Neural cell (in vitro differentiated cells): ENCODE measurements around the gene SPTBN2. TPM values are rescaled to one million over a fixed set of nuclear protein-coding genes. Genes with fewer than 3 reads are reported as not detected.

ENCODE experiments used
- H2AFZ ChIP-seq: fragments of 200-600, 300-800 bp; sonication (generic), shearing (Covaris generic); 2 replicates; pipeline ENCODE4 v1.6.0; 2014; ENCODE audit warnings: low read depth, mild to moderate bottlenecking, antibody characterized with exemption, low read length, moderate library complexity
- H3F3A ChIP-seq: fragments of 200-600 bp; shearing (Covaris generic); 2 replicates; pipeline ENCODE4 v1.6.1; 2016; ENCODE audit warnings: mild to moderate bottlenecking, moderate library complexity, mixed read lengths, antibody characterized with exemption, low read length; ENCODE audit not compliant: insufficient read depth, poor library complexity, severe bottlenecking
- H3K27ac ChIP-seq: fragments of 200-600, 300-800 bp; sonication (generic), shearing (Covaris generic); 2 replicates; pipeline ENCODE4 v1.5.1; 2014; ENCODE audit warnings: mild to moderate bottlenecking, low read length, moderate library complexity
- H3K27me3 ChIP-seq: fragments of 300-800, 200-600 bp; sonication (generic), shearing (Covaris generic); 2 replicates; pipeline ENCODE4 v1.6.0; 2014; ENCODE audit warnings: mild to moderate bottlenecking, low read depth, low read length, moderate library complexity; ENCODE audit not compliant: insufficient read depth
- H3K36me3 ChIP-seq: fragments of 300-800, 200-600 bp; sonication (generic), shearing (Covaris generic); 2 replicates; pipeline ENCODE4 v1.5.1; 2014; ENCODE audit warnings: mild to moderate bottlenecking, antibody characterized with exemption, low read length, moderate library complexity; ENCODE audit not compliant: insufficient read depth
- H3K4me2 ChIP-seq: fragments of 300-800, 200-600 bp; sonication (generic), shearing (Covaris generic); 2 replicates; pipeline ENCODE4 v1.6.0; 2014; ENCODE audit warnings: mild to moderate bottlenecking, low read length
- H3K4me3 ChIP-seq: fragments of 300-800, 200-600 bp; sonication (generic), shearing (Covaris generic); 2 replicates; pipeline ENCODE4 v1.5.1; 2014; ENCODE audit warnings: mild to moderate bottlenecking, low read length, moderate library complexity
- H3K79me2 ChIP-seq: fragments of 200-600 bp; shearing (Covaris generic); replicated peaks from 2 replicates; pipeline ENCODE4 v1.6.0; 2014; ENCODE audit warnings: mild to moderate bottlenecking, low read length, moderate library complexity; ENCODE audit not compliant: insufficient read depth
- H3K9ac ChIP-seq: fragments of 300-800, 200-600 bp; sonication (generic), shearing (Covaris generic); 2 replicates; pipeline ENCODE4 v1.6.1; 2016; ENCODE audit warnings: mild to moderate bottlenecking, low read length, mixed read lengths
- H3K9me2 ChIP-seq: fragments of 200-600 bp; shearing (Covaris generic); 2 replicates; pipeline ENCODE4 v1.6.1; 2016; ENCODE audit warnings: mild to moderate bottlenecking, low read length, mixed read lengths; ENCODE audit not compliant: insufficient read depth
- H3K9me3 ChIP-seq: fragments of 200-600, 300-800 bp; sonication (generic), shearing (Covaris generic); 2 replicates; pipeline ENCODE4 v1.6.1; 2016; ENCODE audit warnings: mild to moderate bottlenecking, mixed run types, low read length, moderate library complexity, mixed read lengths
- H4K20me1 ChIP-seq: fragments of 200-600 bp; shearing (Covaris generic); 2 replicates; pipeline ENCODE4 v1.6.1; 2016; ENCODE audit warnings: mild to moderate bottlenecking, mixed run types; ENCODE audit not compliant: insufficient read depth
- EP300 ChIP-seq: fragments of 450-650 bp; conservative IDR thresholded peaks from 2 replicates; pipeline ENCODE4 v1.6.1; 2014; ENCODE audit warnings: antibody characterized with exemption, mild to moderate bottlenecking, moderate library complexity; ENCODE audit not compliant: poor library complexity, severe bottlenecking
- EZH2 ChIP-seq: fragments of 200-600, 300-800 bp; shearing (Covaris generic), sonication (generic); IDR thresholded peaks from 2 replicates; pipeline ENCODE4 v1.6.1; 2014; ENCODE audit warnings: antibody characterized with exemption, low read length, borderline replicate concordance, mild to moderate bottlenecking; ENCODE audit not compliant: insufficient read depth, poor library complexity, severe bottlenecking
- MXI1 ChIP-seq: fragments of 450-650 bp; conservative IDR thresholded peaks from 2 replicates; pipeline ENCODE4 v1.6.1; 2014; ENCODE audit warnings: antibody characterized with exemption, mild to moderate bottlenecking; ENCODE audit not compliant: poor library complexity, severe bottlenecking
- POLR2AphosphoS5 ChIP-seq: IDR thresholded peaks from 2 replicates; pipeline ENCODE4 v1.6.1; 2012
- RAD21 ChIP-seq: fragments of 450-650 bp; conservative IDR thresholded peaks from 2 replicates; pipeline ENCODE4 v1.6.1; 2014; ENCODE audit warnings: antibody characterized with exemption, mild to moderate bottlenecking, moderate library complexity
- SMC3 ChIP-seq: fragments of 450-650 bp; conservative IDR thresholded peaks from 2 replicates; pipeline ENCODE4 v1.6.1; 2014; ENCODE audit warnings: antibody characterized with exemption, mild to moderate bottlenecking, moderate library complexity; ENCODE audit not compliant: poor library complexity
- TAF1 ChIP-seq: IDR thresholded peaks from 2 replicates; pipeline ENCODE4 v1.6.1; 2012; ENCODE audit warnings: low read depth
- polyA plus RNA-seq: library from polyadenylated mRNA; depleted of rRNA; stranded (reverse); fragments of >200 nt; gene quantifications from 2 replicates; pipeline ENCODE4 v1.2.3, GENCODE V29; 2014
- TF ChIP-seq, protein P1 (sequence below): IDR thresholded peaks from 2 replicates; pipeline ENCODE4 v1.6.1; 2012; ENCODE audit warnings: borderline replicate concordance
- TF ChIP-seq, protein P2 (sequence below): fragments of 450-650 bp; IDR thresholded peaks from 2 replicates; pipeline ENCODE4 v1.5.1; 2014; ENCODE audit warnings: antibody characterized with exemption, mild to moderate bottlenecking, moderate library complexity; ENCODE audit not compliant: poor library complexity, severe bottlenecking

Gene SPTBN2
- polyA plus RNA-seq, 1 donor from 2014 or later = 159 TPM

DNA sequence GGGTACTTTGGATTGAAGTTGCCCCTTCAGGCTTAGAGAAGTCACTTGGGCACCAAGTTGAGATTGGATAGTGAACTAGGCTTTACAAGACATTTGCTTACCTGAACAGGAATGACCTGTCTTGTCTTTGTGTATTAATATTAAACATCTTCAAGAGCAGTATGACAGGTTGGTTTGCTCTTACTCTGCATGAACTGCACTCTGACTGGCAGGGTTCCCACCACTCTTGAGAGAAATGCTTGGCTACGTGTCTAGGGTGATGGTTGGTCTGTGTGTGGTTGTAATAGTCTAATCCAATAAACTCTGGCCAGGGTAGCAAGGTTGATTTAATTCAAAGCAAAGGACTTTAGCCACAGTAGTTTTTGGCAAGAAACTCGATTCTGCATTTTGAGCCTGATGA is 20.1 kb upstream of the SPTBN2 start:
- Histone ChIP-seq H4K20me1 (no peaks in the 10 kb centered on the region), H3K9me3 (no peaks in the 10 kb centered on the region), H3F3A (no peaks in the 10 kb centered on the region), H3K79me2 (peaks cover 10% of the 10 kb centered on the region), H3K4me3 (peak overlapping the region; percentile 27), H3K36me3 (no peaks in the 10 kb centered on the region), H2AFZ (no peak overlapping the region), H3K4me2 (peak overlapping the region; percentile 39), H3K27ac (no peak overlapping the region), H3K9ac (peak overlapping the region; percentile 3), H3K27me3 (no peaks in the 10 kb centered on the region), H3K9me2 (no peaks in the 10 kb centered on the region)
- TF ChIP-seq POLR2AphosphoS5 = no peak
- TF ChIP-seq TAF1 = no peak
- TF ChIP-seq EP300 = no peak
- TF ChIP-seq, protein P1, sequence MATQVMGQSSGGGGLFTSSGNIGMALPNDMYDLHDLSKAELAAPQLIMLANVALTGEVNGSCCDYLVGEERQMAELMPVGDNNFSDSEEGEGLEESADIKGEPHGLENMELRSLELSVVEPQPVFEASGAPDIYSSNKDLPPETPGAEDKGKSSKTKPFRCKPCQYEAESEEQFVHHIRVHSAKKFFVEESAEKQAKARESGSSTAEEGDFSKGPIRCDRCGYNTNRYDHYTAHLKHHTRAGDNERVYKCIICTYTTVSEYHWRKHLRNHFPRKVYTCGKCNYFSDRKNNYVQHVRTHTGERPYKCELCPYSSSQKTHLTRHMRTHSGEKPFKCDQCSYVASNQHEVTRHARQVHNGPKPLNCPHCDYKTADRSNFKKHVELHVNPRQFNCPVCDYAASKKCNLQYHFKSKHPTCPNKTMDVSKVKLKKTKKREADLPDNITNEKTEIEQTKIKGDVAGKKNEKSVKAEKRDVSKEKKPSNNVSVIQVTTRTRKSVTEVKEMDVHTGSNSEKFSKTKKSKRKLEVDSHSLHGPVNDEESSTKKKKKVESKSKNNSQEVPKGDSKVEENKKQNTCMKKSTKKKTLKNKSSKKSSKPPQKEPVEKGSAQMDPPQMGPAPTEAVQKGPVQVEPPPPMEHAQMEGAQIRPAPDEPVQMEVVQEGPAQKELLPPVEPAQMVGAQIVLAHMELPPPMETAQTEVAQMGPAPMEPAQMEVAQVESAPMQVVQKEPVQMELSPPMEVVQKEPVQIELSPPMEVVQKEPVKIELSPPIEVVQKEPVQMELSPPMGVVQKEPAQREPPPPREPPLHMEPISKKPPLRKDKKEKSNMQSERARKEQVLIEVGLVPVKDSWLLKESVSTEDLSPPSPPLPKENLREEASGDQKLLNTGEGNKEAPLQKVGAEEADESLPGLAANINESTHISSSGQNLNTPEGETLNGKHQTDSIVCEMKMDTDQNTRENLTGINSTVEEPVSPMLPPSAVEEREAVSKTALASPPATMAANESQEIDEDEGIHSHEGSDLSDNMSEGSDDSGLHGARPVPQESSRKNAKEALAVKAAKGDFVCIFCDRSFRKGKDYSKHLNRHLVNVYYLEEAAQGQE = no peak
- TF ChIP-seq SMC3 = no peak
- TF ChIP-seq EZH2 = no peak
- TF ChIP-seq RAD21 = no peak
- no peak for TF ChIP-seq MXI1
- TF ChIP-seq, protein P2, sequence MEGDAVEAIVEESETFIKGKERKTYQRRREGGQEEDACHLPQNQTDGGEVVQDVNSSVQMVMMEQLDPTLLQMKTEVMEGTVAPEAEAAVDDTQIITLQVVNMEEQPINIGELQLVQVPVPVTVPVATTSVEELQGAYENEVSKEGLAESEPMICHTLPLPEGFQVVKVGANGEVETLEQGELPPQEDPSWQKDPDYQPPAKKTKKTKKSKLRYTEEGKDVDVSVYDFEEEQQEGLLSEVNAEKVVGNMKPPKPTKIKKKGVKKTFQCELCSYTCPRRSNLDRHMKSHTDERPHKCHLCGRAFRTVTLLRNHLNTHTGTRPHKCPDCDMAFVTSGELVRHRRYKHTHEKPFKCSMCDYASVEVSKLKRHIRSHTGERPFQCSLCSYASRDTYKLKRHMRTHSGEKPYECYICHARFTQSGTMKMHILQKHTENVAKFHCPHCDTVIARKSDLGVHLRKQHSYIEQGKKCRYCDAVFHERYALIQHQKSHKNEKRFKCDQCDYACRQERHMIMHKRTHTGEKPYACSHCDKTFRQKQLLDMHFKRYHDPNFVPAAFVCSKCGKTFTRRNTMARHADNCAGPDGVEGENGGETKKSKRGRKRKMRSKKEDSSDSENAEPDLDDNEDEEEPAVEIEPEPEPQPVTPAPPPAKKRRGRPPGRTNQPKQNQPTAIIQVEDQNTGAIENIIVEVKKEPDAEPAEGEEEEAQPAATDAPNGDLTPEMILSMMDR = no peak

DNA sequence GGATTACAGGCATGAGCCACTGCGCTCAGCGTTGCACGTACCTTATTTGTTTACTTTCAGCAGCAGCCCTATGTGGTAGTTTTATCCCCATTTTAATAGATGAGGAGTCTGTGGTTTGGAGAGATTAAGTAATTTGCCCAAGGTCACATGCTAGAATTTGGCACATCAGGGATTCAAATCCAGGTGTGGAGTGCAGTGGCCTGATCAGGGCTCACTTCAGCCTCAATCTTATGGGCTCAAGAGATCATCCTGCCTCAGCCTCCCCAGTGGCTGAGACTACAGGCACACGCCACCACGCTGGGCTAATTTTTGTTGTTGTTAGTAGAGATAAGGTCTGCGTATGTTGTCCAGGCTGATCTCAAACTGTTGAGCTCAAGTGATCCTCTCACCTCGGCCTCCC is 18.5 kb upstream of the SPTBN2 start:
- H3K9me3 ChIP-seq = no peaks in the 10 kb centered on the region
- H3K4me3 ChIP-seq = no peak overlapping the region
- no peaks in the 10 kb centered on the region for H3K36me3 ChIP-seq
- no peak overlapping the region for H3K9ac ChIP-seq
- no peak overlapping the region for H2AFZ ChIP-seq
- no peaks in the 10 kb centered on the region for H3F3A ChIP-seq
- H3K4me2 ChIP-seq = no peak overlapping the region
- no peak overlapping the region for H3K27ac ChIP-seq
- H3K79me2 ChIP-seq = peaks cover 10% of the 10 kb centered on the region
- H4K20me1 ChIP-seq = no peaks in the 10 kb centered on the region
- H3K27me3 ChIP-seq = no peaks in the 10 kb centered on the region
- TF ChIP-seq EP300 = no peak
- no peak for TF ChIP-seq MXI1
- TF ChIP-seq, protein P2 = no peak
- no peak for TF ChIP-seq SMC3
- TF ChIP-seq RAD21 = no peak
- no peak for TF ChIP-seq EZH2
- TF ChIP-seq, protein P1 = no peak
- TF ChIP-seq TAF1 = no peak
- no peak for TF ChIP-seq POLR2AphosphoS5
- no peaks in the 10 kb centered on the region for H3K9me2 ChIP-seq
